Measurements from ENCODE around the gene COL7A1.

- TF ChIP-seq, protein P1, sequence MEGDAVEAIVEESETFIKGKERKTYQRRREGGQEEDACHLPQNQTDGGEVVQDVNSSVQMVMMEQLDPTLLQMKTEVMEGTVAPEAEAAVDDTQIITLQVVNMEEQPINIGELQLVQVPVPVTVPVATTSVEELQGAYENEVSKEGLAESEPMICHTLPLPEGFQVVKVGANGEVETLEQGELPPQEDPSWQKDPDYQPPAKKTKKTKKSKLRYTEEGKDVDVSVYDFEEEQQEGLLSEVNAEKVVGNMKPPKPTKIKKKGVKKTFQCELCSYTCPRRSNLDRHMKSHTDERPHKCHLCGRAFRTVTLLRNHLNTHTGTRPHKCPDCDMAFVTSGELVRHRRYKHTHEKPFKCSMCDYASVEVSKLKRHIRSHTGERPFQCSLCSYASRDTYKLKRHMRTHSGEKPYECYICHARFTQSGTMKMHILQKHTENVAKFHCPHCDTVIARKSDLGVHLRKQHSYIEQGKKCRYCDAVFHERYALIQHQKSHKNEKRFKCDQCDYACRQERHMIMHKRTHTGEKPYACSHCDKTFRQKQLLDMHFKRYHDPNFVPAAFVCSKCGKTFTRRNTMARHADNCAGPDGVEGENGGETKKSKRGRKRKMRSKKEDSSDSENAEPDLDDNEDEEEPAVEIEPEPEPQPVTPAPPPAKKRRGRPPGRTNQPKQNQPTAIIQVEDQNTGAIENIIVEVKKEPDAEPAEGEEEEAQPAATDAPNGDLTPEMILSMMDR (IDR thresholded peaks at IDR 0.05; ENCODE audit: insufficient read depth, low read depth, low read length) = no peak
- no peak for TF ChIP-seq EZH2 (IDR thresholded peaks at IDR 0.05; ENCODE audit: insufficient read depth, low read length)
These were observed 47.0 kb downstream of the COL7A1 start for GRCh38 chr3:48548126-48548525.
